ENCODE results near the gene COG5.

Gene COG5

DNA sequence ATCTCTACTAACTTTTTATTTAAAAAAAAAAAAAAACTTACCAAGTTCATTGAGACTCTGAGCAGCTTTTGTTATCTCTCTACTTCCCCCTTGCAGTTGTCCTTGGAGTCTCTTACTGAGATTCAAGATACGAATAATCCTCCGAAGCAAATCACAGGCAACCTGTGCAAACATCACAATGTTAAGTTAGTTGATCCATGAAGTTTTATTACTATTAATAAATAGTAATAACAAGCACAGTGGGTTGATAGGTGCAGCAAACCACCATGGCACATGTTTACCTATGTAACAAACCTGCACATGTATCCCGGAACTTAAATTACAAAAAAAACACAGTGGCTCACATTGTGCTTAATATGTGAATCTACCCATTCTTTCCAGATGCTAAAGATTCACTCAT lies 36.5 kb downstream of the COG5 start:
- TF ChIP-seq, protein P1, sequence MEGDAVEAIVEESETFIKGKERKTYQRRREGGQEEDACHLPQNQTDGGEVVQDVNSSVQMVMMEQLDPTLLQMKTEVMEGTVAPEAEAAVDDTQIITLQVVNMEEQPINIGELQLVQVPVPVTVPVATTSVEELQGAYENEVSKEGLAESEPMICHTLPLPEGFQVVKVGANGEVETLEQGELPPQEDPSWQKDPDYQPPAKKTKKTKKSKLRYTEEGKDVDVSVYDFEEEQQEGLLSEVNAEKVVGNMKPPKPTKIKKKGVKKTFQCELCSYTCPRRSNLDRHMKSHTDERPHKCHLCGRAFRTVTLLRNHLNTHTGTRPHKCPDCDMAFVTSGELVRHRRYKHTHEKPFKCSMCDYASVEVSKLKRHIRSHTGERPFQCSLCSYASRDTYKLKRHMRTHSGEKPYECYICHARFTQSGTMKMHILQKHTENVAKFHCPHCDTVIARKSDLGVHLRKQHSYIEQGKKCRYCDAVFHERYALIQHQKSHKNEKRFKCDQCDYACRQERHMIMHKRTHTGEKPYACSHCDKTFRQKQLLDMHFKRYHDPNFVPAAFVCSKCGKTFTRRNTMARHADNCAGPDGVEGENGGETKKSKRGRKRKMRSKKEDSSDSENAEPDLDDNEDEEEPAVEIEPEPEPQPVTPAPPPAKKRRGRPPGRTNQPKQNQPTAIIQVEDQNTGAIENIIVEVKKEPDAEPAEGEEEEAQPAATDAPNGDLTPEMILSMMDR (IDR thresholded peaks at IDR 0.05; ENCODE audit: poor library complexity, severe bottlenecking) = no peak
- no peaks in the 10 kb centered on the region for H3K27me3 ChIP-seq (ENCODE audit: insufficient read depth, poor library complexity, severe bottlenecking)
- ATAC-seq (ENCODE audit: low read depth) (no peak), DNase-seq (ENCODE audit: low spot score) (no peak)
- H3K4me3 ChIP-seq (ENCODE audit: severe bottlenecking) = no peak overlapping the region
- peaks cover 10% of the 10 kb centered on the region for H3K4me1 ChIP-seq (ENCODE audit: insufficient read depth, poor library complexity, severe bottlenecking)
- peaks cover 17% of the 10 kb centered on the region for H3K36me3 ChIP-seq (ENCODE audit: low read depth)
- H3K27ac ChIP-seq (ENCODE audit: poor library complexity, severe bottlenecking) = no peak overlapping the region
- no peaks in the 10 kb centered on the region for H3K9me3 ChIP-seq (ENCODE audit: severe bottlenecking)

GRCh38 chr7:107526672-107527071 lies 37.0 kb downstream of the COG5 start:
- H3K4me3 ChIP-seq (ENCODE audit: severe bottlenecking) = no peak overlapping the region
- H3K27me3 ChIP-seq (ENCODE audit: insufficient read depth, poor library complexity, severe bottlenecking) = no peaks in the 10 kb centered on the region
- no peak overlapping the region for H3K27ac ChIP-seq (ENCODE audit: poor library complexity, severe bottlenecking)
- H3K36me3 ChIP-seq (ENCODE audit: low read depth) = peaks cover 17% of the 10 kb centered on the region
- ATAC-seq (ENCODE audit: low read depth) (no peak), DNase-seq (ENCODE audit: low spot score) (no peak)
- peaks cover 10% of the 10 kb centered on the region for H3K4me1 ChIP-seq (ENCODE audit: insufficient read depth, poor library complexity, severe bottlenecking)
- H3K9me3 ChIP-seq (ENCODE audit: severe bottlenecking) = no peaks in the 10 kb centered on the region
- TF ChIP-seq, protein P1 (IDR thresholded peaks at IDR 0.05; ENCODE audit: poor library complexity, severe bottlenecking) = no peak

DNA sequence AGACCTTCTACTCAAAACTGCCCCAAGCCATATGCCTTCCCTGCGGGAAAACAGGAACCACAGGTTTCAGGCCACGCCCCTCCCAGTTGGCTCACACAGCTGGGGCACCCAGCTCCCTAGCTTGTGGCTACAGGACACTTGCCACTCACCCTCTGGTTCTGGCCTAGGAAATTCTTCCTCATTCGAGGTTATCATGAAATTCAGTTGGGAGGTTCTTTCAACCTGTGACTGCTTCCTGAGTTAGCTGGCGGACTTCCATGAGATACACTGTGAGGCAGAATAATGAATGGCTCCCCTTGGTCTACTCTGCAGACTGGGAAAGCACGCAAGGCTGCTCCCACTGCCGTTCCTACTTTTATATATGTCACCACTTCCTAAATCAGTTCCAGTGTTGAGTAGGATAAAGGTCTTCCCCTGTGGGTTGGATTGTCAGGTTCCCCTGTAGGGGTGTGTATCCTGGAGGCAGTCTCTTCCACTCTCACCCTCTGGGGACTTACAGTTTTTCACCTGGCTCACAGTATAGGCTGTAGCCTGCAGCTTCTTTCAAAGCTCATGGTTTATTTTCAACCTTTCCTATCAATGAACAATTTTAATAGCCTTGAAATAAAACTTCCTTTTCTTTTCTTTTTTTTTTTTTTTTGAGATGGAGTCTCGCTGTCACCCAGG lies 56.9 kb downstream of the COG5 start:
- peak; percentile 82 for DNase-seq (ENCODE audit: low spot score)
- Histone ChIP-seq H3K4me3 (ENCODE audit: severe bottlenecking) (no peak overlapping the region), H3K4me1 (ENCODE audit: insufficient read depth, poor library complexity, severe bottlenecking) (peaks cover 15% of the 10 kb centered on the region), H3K9me3 (ENCODE audit: severe bottlenecking) (no peaks in the 10 kb centered on the region), H3K27ac (ENCODE audit: poor library complexity, severe bottlenecking) (peak overlapping the region; percentile 59), H3K36me3 (ENCODE audit: low read depth) (no peaks in the 10 kb centered on the region), H3K27me3 (ENCODE audit: insufficient read depth, poor library complexity, severe bottlenecking) (no peaks in the 10 kb centered on the region)
- ATAC-seq (ENCODE audit: low read depth) = peak; percentile 93
- TF ChIP-seq, protein P1 (IDR thresholded peaks at IDR 0.05; ENCODE audit: poor library complexity, severe bottlenecking) = no peak

DNA sequence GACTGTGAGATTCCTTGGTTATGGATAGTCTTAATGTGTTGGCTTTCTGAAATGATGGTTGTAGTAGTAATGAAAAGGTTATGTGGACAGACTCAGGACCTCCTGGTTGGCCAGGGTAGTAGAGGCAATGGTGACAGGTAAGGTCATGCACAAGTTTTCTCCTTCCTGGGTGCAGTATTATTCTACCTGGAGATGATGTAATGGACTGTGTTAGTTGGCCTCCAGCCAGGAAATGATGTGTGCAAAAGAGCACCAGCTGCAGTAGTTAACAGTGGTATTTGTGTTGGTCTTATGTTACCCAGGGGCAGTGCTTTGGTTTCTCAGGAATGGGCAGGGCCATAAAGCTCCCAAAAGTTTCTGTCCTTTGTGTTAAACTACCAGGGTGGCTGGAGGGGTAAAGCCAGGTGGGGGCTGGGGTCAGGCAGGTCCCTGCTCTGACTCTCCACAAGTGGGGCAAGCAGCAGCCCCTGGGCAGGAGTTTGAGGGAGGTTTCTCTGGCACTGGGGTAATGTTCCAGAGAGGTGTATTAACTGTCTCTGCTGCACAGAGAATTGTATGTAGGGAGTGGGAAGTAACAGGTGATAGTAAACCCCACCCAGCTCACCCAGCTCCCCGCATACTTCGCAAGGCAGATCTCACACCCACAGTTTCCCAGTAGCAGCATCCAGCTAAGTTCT lies 57.6 kb downstream of the COG5 start:
- peak overlapping the region; percentile 59 for H3K27ac ChIP-seq (ENCODE audit: poor library complexity, severe bottlenecking)
- DNase-seq (ENCODE audit: low spot score) (no peak), ATAC-seq (ENCODE audit: low read depth) (peak; percentile 72)
- H3K4me3 ChIP-seq (ENCODE audit: severe bottlenecking) = no peak overlapping the region
- no peaks in the 10 kb centered on the region for H3K9me3 ChIP-seq (ENCODE audit: severe bottlenecking)
- peaks cover 15% of the 10 kb centered on the region for H3K4me1 ChIP-seq (ENCODE audit: insufficient read depth, poor library complexity, severe bottlenecking)
- H3K27me3 ChIP-seq (ENCODE audit: insufficient read depth, poor library complexity, severe bottlenecking) = no peaks in the 10 kb centered on the region
- TF ChIP-seq, protein P1 (IDR thresholded peaks at IDR 0.05; ENCODE audit: poor library complexity, severe bottlenecking) = no peak
- no peaks in the 10 kb centered on the region for H3K36me3 ChIP-seq (ENCODE audit: low read depth)

- Histone ChIP-seq H3K4me1 (ENCODE audit: insufficient read depth, poor library complexity, severe bottlenecking) (peaks cover 15% of the 10 kb centered on the region), H3K27ac (ENCODE audit: poor library complexity, severe bottlenecking) (no peak overlapping the region), H3K9me3 (ENCODE audit: severe bottlenecking) (no peaks in the 10 kb centered on the region), H3K4me3 (ENCODE audit: severe bottlenecking) (no peak overlapping the region), H3K36me3 (ENCODE audit: low read depth) (no peaks in the 10 kb centered on the region), H3K27me3 (ENCODE audit: insufficient read depth, poor library complexity, severe bottlenecking) (no peaks in the 10 kb centered on the region)
- TF ChIP-seq, protein P1 (IDR thresholded peaks at IDR 0.05; ENCODE audit: poor library complexity, severe bottlenecking) = no peak
- DNase-seq (ENCODE audit: low spot score) (no peak), ATAC-seq (ENCODE audit: low read depth) (no peak)
These were observed 58.4 kb downstream of the COG5 start for GRCh38 chr7:107505362-107505761.
